Fibroblast of lung (primary cell): ENCODE results near the gene RNU1-1. TPM values are rescaled to one million over a fixed set of nuclear protein-coding genes. Genes with fewer than 3 reads are reported as not detected.
"Not testable (repeated sequence)": the region's sequence is repeated elsewhere in the genome, so short reads cannot be mapped to it uniquely, and the experiment has no call there.

Experiments used
- DNase-seq, 2 donors: peaks; one replicate each; pipeline versions ENCODE4 v3.0.0 to v3.0.0-alpha.2; 2010; ENCODE audit warnings: low read depth in 2 of 2
- H2AFZ ChIP-seq: 2 replicates; pipeline ENCODE4 v1.5.1; 2012; ENCODE audit warnings: low read length, control low read depth, inconsistent platforms
- H3K27ac ChIP-seq: 2 replicates; pipeline ENCODE4 v1.5.1; 2011; ENCODE audit warnings: low read length, control low read depth; ENCODE audit not compliant: insufficient read depth
- H3K27me3 ChIP-seq: 2 replicates; pipeline ENCODE4 v1.5.1; 2011; ENCODE audit warnings: mild to moderate bottlenecking, low read length; ENCODE audit not compliant: control insufficient read depth, insufficient read depth
- H3K36me3 ChIP-seq: 2 replicates; pipeline ENCODE4 v1.5.1; 2011; ENCODE audit warnings: low read length; ENCODE audit not compliant: control insufficient read depth, insufficient read depth
- H3K4me1 ChIP-seq: 2 replicates; pipeline ENCODE4 v1.5.1; 2011; ENCODE audit warnings: low read length; ENCODE audit not compliant: control insufficient read depth, insufficient read depth; ENCODE audit errors: extremely low read depth
- H3K4me2 ChIP-seq: 2 replicates; pipeline ENCODE4 v1.5.1; 2011; ENCODE audit warnings: low read length, control low read depth; ENCODE audit not compliant: insufficient read depth; ENCODE audit errors: extremely low read depth
- H3K4me3 ChIP-seq, 4 experiments: fragments of 200-600 bp in 1 of 4; sonication (generic) in 1 of 4; replicated peaks in 1 of 4; 2 replicates each; pipeline ENCODE4 v1.5.1; 2011 to 2016; ENCODE audit warnings: low read length in 4 of 4, low read depth in 3 of 4, mild to moderate bottlenecking in 3 of 4, control low read depth in 2 of 4, inconsistent platforms in 1 of 4, mixed read lengths in 1 of 4; ENCODE audit not compliant: insufficient read depth in 1 of 4; ENCODE audit errors: control extremely low read depth in 1 of 4
- H3K79me2 ChIP-seq: 2 replicates; pipeline ENCODE4 v1.5.1; 2012; ENCODE audit warnings: mild to moderate bottlenecking, low read length, inconsistent platforms; ENCODE audit not compliant: control insufficient read depth, insufficient read depth
- H3K9ac ChIP-seq: 2 replicates; pipeline ENCODE4 v1.5.1; 2011; ENCODE audit warnings: mild to moderate bottlenecking, low read length, control low read depth; ENCODE audit not compliant: insufficient read depth
- H3K9me3 ChIP-seq: 2 replicates; pipeline ENCODE4 v1.5.1; 2012; ENCODE audit warnings: low read depth, low read length; ENCODE audit not compliant: control insufficient read depth, insufficient read depth
- H4K20me1 ChIP-seq: 2 replicates; pipeline ENCODE4 v1.5.1; 2011; ENCODE audit warnings: low read length; ENCODE audit not compliant: control insufficient read depth, insufficient read depth; ENCODE audit errors: extremely low read depth
- CTCF ChIP-seq, 2 donors: IDR thresholded peaks in 1 of 2; conservative IDR thresholded peaks in 1 of 2; 1 replicate in 1 of 2; 2 replicates in 1 of 2; pipeline ENCODE4 v1.5.1; 2011 to 2012; ENCODE audit warnings: low read length in 2 of 2, control low read depth in 1 of 2, inconsistent platforms in 1 of 2, low read depth in 1 of 2, mild to moderate bottlenecking in 1 of 2
- EZH2 ChIP-seq: IDR thresholded peaks from 2 replicates; pipeline ENCODE4 v1.5.1; 2012; ENCODE audit warnings: low read length, control low read depth, mild to moderate bottlenecking; ENCODE audit errors: missing control alignments
- polyA plus RNA-seq, 2 donors: library from polyadenylated mRNA; depleted of rRNA in 1 of 2; stranded (reverse) in 1 of 2; unstranded in 1 of 2; fragments of >200 nt; gene quantifications; 2 replicates each; pipeline ENCODE4 v1.2.1, GENCODE V29; 2011 to 2012; ENCODE audit warnings: missing spikeins in 1 of 2
- total RNA-seq: library from RNA; depleted of rRNA; stranded (reverse); fragments of >200 nt; gene quantifications from 2 replicates; pipeline ENCODE4 v1.2.1, GENCODE V29; 2014

Gene RNU1-1
- total and polyA plus RNA-seq, 2 donors (not counting 1 experiment from before 2014, with no cell fraction given) = 3,997 TPM; not detected in 1

GRCh38 chr1:16484931-16485330 lies 29.2 kb downstream of the RNU1-1 start:
- Histone ChIP-seq H3K79me2 (no peaks in the 10 kb centered on the region), H3K4me3 (no peak overlapping the region), H3K4me2 (no peak overlapping the region), H2AFZ (no peak overlapping the region), H3K27ac (no peak overlapping the region), H3K4me1 (no peaks in the 10 kb centered on the region), H3K36me3 (peaks cover 6% of the 10 kb centered on the region), H3K9ac (no peak overlapping the region), H3K27me3 (no peaks in the 10 kb centered on the region), H3K9me3 (no peaks in the 10 kb centered on the region), H4K20me1 (no peaks in the 10 kb centered on the region)
- no peak for DNase-seq
- TF ChIP-seq CTCF (conservative IDR thresholded peaks at IDR 0.05 in 1 of 2, IDR thresholded peaks at IDR 0.05 in 1 of 2; ENCODE audit: low read depth in 1 of 2, low read length in 2 of 2) (no peak), EZH2 (no peak)

GRCh38 chr1:16484501-16484835 lies 29.6 kb downstream of the RNU1-1 start:
- Histone ChIP-seq H4K20me1 (no peaks in the 10 kb centered on the region), H3K79me2 (no peaks in the 10 kb centered on the region), H2AFZ (no peak overlapping the region), H3K4me3 (no peak overlapping the region), H3K27me3 (no peaks in the 10 kb centered on the region), H3K9ac (no peak overlapping the region), H3K9me3 (no peaks in the 10 kb centered on the region), H3K4me2 (no peak overlapping the region), H3K36me3 (peaks cover 6% of the 10 kb centered on the region), H3K4me1 (no peaks in the 10 kb centered on the region), H3K27ac (no peak overlapping the region)
- no peak for TF ChIP-seq CTCF (conservative IDR thresholded peaks at IDR 0.05 in 1 of 2, IDR thresholded peaks at IDR 0.05 in 1 of 2; ENCODE audit: low read depth in 1 of 2, low read length in 2 of 2)
- TF ChIP-seq EZH2 = no peak
- no peak for DNase-seq

- not testable (repeated sequence) for H4K20me1 ChIP-seq, H3K4me1 ChIP-seq, H3K36me3 ChIP-seq, DNase-seq, H3K4me3 ChIP-seq, H3K27ac ChIP-seq, H2AFZ ChIP-seq, H3K79me2 ChIP-seq, H3K9me3 ChIP-seq, H3K27me3 ChIP-seq, H3K4me2 ChIP-seq, H3K9ac ChIP-seq
These were observed 30.2 kb downstream of the RNU1-1 start for GRCh38 chr1:16483639-16484500.

- not testable (repeated sequence) for H3K4me2 ChIP-seq, H4K20me1 ChIP-seq, H2AFZ ChIP-seq, H3K4me1 ChIP-seq, H3K4me3 ChIP-seq, H3K27me3 ChIP-seq, H3K27ac ChIP-seq, H3K9ac ChIP-seq, H3K79me2 ChIP-seq, H3K9me3 ChIP-seq, DNase-seq
- H3K36me3 ChIP-seq = peaks cover 10% of the 10 kb centered on the region
These were observed 30.9 kb downstream of the RNU1-1 start for GRCh38 chr1:16483146-16483545.
